Ammon's horn (tissue), 1 donor: ENCODE measurements around the gene SDCCAG8.

ENCODE experiments used
- DNase-seq: peaks from one replicate; pipeline ENCODE4 v3.0.0-alpha.2; 2016; ENCODE audit warnings: low spot score

SDCCAG8 gene

GRCh38 chr1:243390162-243390791 is 134.4 kb downstream of the SDCCAG8 start:
- DNase-seq, result no peak

GRCh38 chr1:243391355-243391754 is 135.5 kb downstream of the SDCCAG8 start:
- DNase-seq, result no peak

GRCh38 chr1:243393096-243393495 is 137.3 kb downstream of the SDCCAG8 start:
- DNase-seq, result no peak

DNA sequence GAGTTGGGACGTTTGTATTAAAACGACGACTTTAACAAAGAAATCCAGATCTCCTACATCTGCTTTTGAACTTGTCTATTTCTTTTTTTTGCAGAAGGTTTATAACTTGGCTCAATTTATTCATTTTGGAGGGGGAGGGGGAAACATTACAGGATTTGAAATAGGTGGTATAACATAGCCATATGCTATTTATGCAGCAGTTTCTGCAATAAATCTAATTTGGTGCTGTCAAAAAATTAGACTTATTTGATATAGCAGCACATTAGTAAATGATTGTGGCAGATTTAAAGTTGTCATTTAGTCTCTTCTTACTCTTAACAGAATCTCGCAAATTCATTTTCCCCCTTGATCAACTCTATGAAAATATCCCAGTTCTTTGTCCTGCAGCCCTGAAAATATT is 138.2 kb downstream of the SDCCAG8 start:
- DNase-seq, result no peak

DNA sequence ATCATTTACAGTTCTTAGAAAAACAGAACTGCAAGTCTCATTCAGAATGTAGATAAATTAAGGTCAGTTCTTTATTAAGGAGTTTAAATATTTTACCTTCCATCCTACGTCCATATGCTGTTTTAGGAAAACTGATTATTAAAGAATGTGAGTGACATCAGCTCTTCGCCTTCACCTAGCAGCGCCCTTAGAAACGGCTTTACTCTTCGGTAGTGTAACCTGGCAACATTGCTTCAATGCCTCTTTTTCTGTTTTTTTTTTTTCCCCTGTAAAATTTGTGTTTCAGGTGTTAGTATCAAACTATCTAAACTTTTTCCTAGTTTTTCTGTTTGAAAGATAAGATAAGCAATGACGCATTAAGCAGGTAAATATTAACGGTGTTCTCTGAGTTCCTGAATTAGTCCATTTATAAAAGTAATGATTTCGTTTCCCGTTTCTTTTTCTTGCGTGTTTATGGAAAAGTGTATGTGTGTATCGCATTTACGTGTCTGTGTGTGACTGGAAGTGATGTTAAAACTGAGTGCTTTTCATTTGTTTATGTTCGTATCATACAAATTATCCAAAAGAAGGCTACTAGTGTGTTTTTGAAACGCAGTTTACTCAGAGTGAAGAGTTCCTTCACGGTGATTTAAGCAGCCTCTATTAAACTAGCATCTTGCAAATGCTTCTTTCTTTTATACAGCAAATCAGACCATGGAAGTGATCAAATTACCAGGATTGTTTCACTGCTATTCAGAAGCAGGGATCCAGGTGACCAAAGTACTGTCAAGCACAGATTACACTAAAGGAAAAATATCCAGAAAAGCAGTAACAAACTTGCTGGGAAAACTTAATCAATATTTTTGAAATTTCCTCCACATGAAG is 139.0 kb downstream of the SDCCAG8 start:
- no peak for DNase-seq

DNA sequence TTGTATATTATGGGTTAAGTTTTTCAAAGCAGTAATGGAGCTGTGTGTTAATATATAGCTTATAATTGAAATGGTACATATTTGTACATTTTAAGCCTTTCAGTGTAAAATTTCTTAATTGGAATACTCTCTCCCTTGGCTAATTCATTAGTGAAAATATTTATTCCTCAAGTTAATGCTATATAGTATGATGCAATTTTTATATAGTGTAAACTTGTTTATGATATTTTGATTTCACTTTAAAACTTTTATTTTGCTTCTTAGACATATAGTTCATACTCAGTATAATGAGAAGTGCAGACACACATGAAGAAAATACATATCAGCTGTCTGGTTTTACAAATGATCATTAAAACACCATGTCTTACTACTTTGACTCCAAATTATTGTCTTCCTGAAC is 140.6 kb downstream of the SDCCAG8 start:
- DNase-seq, result no peak

- DNase-seq, result peak; percentile 63
Observed at GRCh38 chr1:243396876-243397275, 141.0 kb downstream of the SDCCAG8 start.

- no peak for DNase-seq
Observed at GRCh38 chr1:243397613-243398321, 141.9 kb downstream of the SDCCAG8 start.

GRCh38 chr1:243399561-243400155 is 143.8 kb downstream of the SDCCAG8 start:
- DNase-seq, result no peak

GRCh38 chr1:243402868-243403267 is 147.0 kb downstream of the SDCCAG8 start:
- DNase-seq, result no peak

GRCh38 chr1:243406424-243406823 is 150.6 kb downstream of the SDCCAG8 start:
- no peak for DNase-seq

- no peak for DNase-seq
Observed at GRCh38 chr1:243407284-243408018, 151.6 kb downstream of the SDCCAG8 start.

- DNase-seq, result no peak
Observed at GRCh38 chr1:243408479-243408878, 152.6 kb downstream of the SDCCAG8 start.

DNA sequence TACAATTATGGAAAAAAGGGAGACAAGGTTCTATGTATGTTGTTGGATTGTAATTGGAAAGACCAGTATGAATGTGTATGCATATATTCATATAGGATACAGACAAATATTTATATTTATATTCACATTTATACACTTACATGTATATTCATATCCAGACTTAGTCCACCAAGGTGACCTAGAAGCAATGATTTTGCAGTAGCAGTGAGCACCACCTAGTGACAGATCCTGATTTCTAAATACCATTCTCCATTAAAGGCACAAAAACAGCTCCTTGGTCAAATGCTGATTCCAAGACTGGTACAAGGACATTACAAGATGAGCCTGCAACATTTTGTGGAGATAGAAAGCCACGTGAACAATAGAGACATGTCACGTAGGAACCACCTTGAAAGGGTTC is 153.4 kb downstream of the SDCCAG8 start:
- DNase-seq, result no peak

DNA sequence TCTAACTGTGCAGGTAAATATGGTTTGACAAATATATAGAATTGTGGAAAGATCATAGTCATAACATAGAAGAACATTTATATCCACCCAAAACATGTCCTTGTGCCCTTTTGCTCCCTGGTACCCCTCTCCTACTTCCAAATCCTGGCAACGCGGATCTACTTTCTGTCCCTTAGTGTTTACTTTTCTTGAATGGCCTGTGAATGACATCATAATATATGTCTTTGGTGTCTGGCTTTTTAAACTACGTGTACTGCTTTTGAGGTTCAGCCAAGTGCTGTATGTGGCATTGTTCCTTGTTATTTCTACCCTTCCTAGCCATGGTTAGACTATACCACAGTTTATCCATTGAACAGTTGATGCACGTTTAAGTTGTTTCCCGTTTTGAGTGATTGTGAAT is 155.6 kb downstream of the SDCCAG8 start:
- DNase-seq, result no peak

DNA sequence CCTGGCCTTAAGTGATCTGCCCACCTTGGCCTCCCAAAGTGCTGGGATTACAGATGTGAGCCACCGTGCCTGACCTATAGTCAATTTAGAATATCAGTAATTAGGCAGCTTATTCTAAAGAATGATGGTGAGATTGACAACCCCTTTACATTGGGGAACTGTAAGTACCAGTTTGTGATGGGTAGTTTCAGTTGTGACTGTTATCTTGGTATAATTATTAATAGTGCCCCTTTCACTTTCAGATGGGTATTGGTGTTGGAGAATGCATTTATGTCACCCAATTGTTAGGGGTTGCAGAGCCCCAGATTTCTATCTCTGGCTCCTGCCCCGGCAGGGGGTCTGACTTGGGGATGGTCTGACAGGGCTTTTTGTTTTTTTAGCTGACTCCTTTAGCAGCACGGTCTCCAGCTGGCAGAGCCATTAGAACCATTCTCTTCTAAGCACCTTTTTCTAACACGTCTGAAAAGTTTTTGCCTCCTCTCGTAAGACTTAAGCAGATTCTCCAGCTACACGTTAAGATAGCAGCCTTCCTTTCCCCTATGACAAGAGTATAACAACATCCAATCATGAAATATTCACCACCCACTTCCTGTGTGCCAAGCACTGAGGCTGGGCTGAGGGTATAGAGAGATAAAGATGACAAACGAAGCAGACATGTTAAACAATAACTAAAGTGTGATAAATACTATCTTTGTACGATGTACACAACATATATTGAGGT is 157.8 kb downstream of the SDCCAG8 start:
- DNase-seq, result no peak

DNA sequence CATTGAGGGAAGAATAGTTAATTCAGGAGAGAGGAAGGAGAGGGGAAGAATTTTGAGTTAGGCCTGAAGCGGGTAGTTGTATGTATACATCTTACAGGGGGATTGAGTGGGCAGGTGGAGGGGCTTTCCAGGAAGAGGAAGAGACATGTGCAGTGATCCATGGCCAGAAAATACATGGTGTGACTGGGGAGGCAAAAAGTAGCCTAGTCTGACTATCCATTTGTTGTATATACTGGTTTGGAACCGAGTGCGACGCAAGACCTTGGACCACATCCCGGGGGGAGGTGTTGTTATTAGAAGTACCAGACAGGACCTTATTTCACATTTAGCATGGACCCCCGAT is 158.3 kb downstream of the SDCCAG8 start:
- DNase-seq, result no peak

- DNase-seq, result no peak
Observed at GRCh38 chr1:243415663-243416408, 160.0 kb downstream of the SDCCAG8 start.

DNA sequence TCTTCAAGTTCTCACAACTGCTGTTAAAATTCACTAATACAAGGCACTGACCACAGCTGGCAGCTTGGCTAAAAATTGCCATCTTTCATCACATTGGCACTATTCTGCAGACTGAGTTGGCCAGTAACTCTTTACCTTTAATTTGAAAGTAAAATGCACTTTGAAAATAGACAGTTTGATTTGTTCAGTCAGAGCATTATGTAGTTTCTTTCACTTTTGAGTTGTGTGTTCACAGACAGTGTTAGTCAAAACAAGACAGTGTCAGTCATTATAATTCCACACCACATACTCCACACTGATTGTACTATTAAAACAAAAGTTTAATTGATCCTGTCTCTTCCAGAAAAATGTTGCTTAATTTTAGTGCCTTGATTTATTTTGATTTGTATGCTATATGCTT is 160.7 kb downstream of the SDCCAG8 start:
- no peak for DNase-seq
